Measurements from ENCODE around the gene TYW1.
"Not testable (repeated sequence)": the region's sequence is repeated elsewhere in the genome, so short reads cannot be mapped to it uniquely, and the experiment has no call there.

GRCh38 chr7:67236216-67236615, 239.6 kb downstream of the TYW1 start:
- TF ChIP-seq CTCF (IDR thresholded peaks at IDR 0.05; ENCODE audit: insufficient read depth, low read depth, low read length); EZH2 (IDR thresholded peaks at IDR 0.05; ENCODE audit: insufficient read depth, low read length): not testable (repeated sequence)
